Neural cell (in vitro differentiated cells): ENCODE data around the gene GFPT2. TPM values are rescaled to one million over a fixed set of nuclear protein-coding genes. Genes with fewer than 3 reads are reported as not detected.

Experiments
- H2AFZ ChIP-seq: fragments of 200-600, 300-800 bp; sonication (generic), shearing (Covaris generic); 2 replicates; pipeline ENCODE4 v1.6.0; 2014; ENCODE audit warnings: low read depth, mild to moderate bottlenecking, antibody characterized with exemption, low read length, moderate library complexity
- H3F3A ChIP-seq: fragments of 200-600 bp; shearing (Covaris generic); 2 replicates; pipeline ENCODE4 v1.6.1; 2016; ENCODE audit warnings: mild to moderate bottlenecking, moderate library complexity, mixed read lengths, antibody characterized with exemption, low read length; ENCODE audit not compliant: insufficient read depth, poor library complexity, severe bottlenecking
- H3K27ac ChIP-seq: fragments of 200-600, 300-800 bp; sonication (generic), shearing (Covaris generic); 2 replicates; pipeline ENCODE4 v1.5.1; 2014; ENCODE audit warnings: mild to moderate bottlenecking, low read length, moderate library complexity
- H3K27me3 ChIP-seq: fragments of 300-800, 200-600 bp; sonication (generic), shearing (Covaris generic); 2 replicates; pipeline ENCODE4 v1.6.0; 2014; ENCODE audit warnings: mild to moderate bottlenecking, low read depth, low read length, moderate library complexity; ENCODE audit not compliant: insufficient read depth
- H3K36me3 ChIP-seq: fragments of 300-800, 200-600 bp; sonication (generic), shearing (Covaris generic); 2 replicates; pipeline ENCODE4 v1.5.1; 2014; ENCODE audit warnings: mild to moderate bottlenecking, antibody characterized with exemption, low read length, moderate library complexity; ENCODE audit not compliant: insufficient read depth
- H3K4me2 ChIP-seq: fragments of 300-800, 200-600 bp; sonication (generic), shearing (Covaris generic); 2 replicates; pipeline ENCODE4 v1.6.0; 2014; ENCODE audit warnings: mild to moderate bottlenecking, low read length
- H3K4me3 ChIP-seq: fragments of 300-800, 200-600 bp; sonication (generic), shearing (Covaris generic); 2 replicates; pipeline ENCODE4 v1.5.1; 2014; ENCODE audit warnings: mild to moderate bottlenecking, low read length, moderate library complexity
- H3K79me2 ChIP-seq: fragments of 200-600 bp; shearing (Covaris generic); replicated peaks from 2 replicates; pipeline ENCODE4 v1.6.0; 2014; ENCODE audit warnings: mild to moderate bottlenecking, low read length, moderate library complexity; ENCODE audit not compliant: insufficient read depth
- H3K9ac ChIP-seq: fragments of 300-800, 200-600 bp; sonication (generic), shearing (Covaris generic); 2 replicates; pipeline ENCODE4 v1.6.1; 2016; ENCODE audit warnings: mild to moderate bottlenecking, low read length, mixed read lengths
- H3K9me2 ChIP-seq: fragments of 200-600 bp; shearing (Covaris generic); 2 replicates; pipeline ENCODE4 v1.6.1; 2016; ENCODE audit warnings: mild to moderate bottlenecking, low read length, mixed read lengths; ENCODE audit not compliant: insufficient read depth
- H3K9me3 ChIP-seq: fragments of 200-600, 300-800 bp; sonication (generic), shearing (Covaris generic); 2 replicates; pipeline ENCODE4 v1.6.1; 2016; ENCODE audit warnings: mild to moderate bottlenecking, mixed run types, low read length, moderate library complexity, mixed read lengths
- H4K20me1 ChIP-seq: fragments of 200-600 bp; shearing (Covaris generic); 2 replicates; pipeline ENCODE4 v1.6.1; 2016; ENCODE audit warnings: mild to moderate bottlenecking, mixed run types; ENCODE audit not compliant: insufficient read depth
- EP300 ChIP-seq: fragments of 450-650 bp; conservative IDR thresholded peaks from 2 replicates; pipeline ENCODE4 v1.6.1; 2014; ENCODE audit warnings: antibody characterized with exemption, mild to moderate bottlenecking, moderate library complexity; ENCODE audit not compliant: poor library complexity, severe bottlenecking
- EZH2 ChIP-seq: fragments of 200-600, 300-800 bp; shearing (Covaris generic), sonication (generic); IDR thresholded peaks from 2 replicates; pipeline ENCODE4 v1.6.1; 2014; ENCODE audit warnings: antibody characterized with exemption, low read length, borderline replicate concordance, mild to moderate bottlenecking; ENCODE audit not compliant: insufficient read depth, poor library complexity, severe bottlenecking
- MXI1 ChIP-seq: fragments of 450-650 bp; conservative IDR thresholded peaks from 2 replicates; pipeline ENCODE4 v1.6.1; 2014; ENCODE audit warnings: antibody characterized with exemption, mild to moderate bottlenecking; ENCODE audit not compliant: poor library complexity, severe bottlenecking
- POLR2AphosphoS5 ChIP-seq: IDR thresholded peaks from 2 replicates; pipeline ENCODE4 v1.6.1; 2012
- RAD21 ChIP-seq: fragments of 450-650 bp; conservative IDR thresholded peaks from 2 replicates; pipeline ENCODE4 v1.6.1; 2014; ENCODE audit warnings: antibody characterized with exemption, mild to moderate bottlenecking, moderate library complexity
- SMC3 ChIP-seq: fragments of 450-650 bp; conservative IDR thresholded peaks from 2 replicates; pipeline ENCODE4 v1.6.1; 2014; ENCODE audit warnings: antibody characterized with exemption, mild to moderate bottlenecking, moderate library complexity; ENCODE audit not compliant: poor library complexity
- TAF1 ChIP-seq: IDR thresholded peaks from 2 replicates; pipeline ENCODE4 v1.6.1; 2012; ENCODE audit warnings: low read depth
- polyA plus RNA-seq: library from polyadenylated mRNA; depleted of rRNA; stranded (reverse); fragments of >200 nt; gene quantifications from 2 replicates; pipeline ENCODE4 v1.2.3, GENCODE V29; 2014
- TF ChIP-seq, protein P1 (sequence below): IDR thresholded peaks from 2 replicates; pipeline ENCODE4 v1.6.1; 2012; ENCODE audit warnings: borderline replicate concordance
- TF ChIP-seq, protein P2 (sequence below): fragments of 450-650 bp; IDR thresholded peaks from 2 replicates; pipeline ENCODE4 v1.5.1; 2014; ENCODE audit warnings: antibody characterized with exemption, mild to moderate bottlenecking, moderate library complexity; ENCODE audit not compliant: poor library complexity, severe bottlenecking

The GFPT2 gene
- polyA plus RNA-seq, 1 donor from 2014 or later, result 9.2 TPM

DNA sequence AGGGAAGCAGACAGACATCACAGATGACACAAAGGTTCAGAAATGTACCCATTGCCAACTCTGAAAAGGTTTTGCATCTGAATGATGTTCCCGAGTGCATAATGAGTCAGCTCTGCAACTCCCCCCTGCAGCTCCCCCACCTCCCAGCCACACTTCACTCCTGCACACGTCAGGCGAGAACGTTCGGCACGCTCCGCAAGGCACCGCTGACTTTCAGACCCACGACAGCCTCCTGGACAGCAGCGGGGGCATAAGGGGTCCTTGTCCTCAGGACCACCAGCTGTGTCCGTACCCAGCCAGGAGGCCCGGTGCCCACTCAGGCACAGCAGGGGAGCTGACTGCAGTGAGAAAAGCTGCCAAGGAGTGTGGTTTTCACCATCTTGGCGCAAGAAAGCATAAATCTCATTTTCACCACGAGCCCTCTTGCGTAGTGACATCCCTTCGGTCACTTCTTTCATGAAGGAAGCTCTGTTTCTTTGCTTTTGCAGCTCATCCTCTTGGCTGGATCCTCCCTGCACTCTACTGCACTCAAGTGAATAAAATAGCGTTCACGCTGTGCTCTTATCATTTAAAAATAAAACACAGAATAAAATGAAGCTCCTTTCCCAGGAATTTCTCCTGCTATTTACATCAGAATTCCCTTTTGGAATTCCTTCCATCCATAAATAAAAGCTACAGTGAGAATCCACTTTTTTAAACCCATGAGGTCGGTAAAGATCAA is 9.9 kb downstream of the GFPT2 start:
- H3K4me3 ChIP-seq, result peak overlapping the region; percentile 53
- peak overlapping the region; percentile 19 for H3K4me2 ChIP-seq
- peak overlapping the region; percentile 1 for H3K27ac ChIP-seq
- no peaks in the 10 kb centered on the region for H3K79me2 ChIP-seq
- H3K36me3 ChIP-seq, result no peaks in the 10 kb centered on the region
- no peaks in the 10 kb centered on the region for H3K27me3 ChIP-seq
- no peak overlapping the region for H2AFZ ChIP-seq
- no peaks in the 10 kb centered on the region for H3K9me3 ChIP-seq
- H3K9ac ChIP-seq, result no peak overlapping the region
- H3F3A ChIP-seq, result no peaks in the 10 kb centered on the region
- no peaks in the 10 kb centered on the region for H3K9me2 ChIP-seq
- H4K20me1 ChIP-seq, result no peaks in the 10 kb centered on the region
- TF ChIP-seq, protein P1, sequence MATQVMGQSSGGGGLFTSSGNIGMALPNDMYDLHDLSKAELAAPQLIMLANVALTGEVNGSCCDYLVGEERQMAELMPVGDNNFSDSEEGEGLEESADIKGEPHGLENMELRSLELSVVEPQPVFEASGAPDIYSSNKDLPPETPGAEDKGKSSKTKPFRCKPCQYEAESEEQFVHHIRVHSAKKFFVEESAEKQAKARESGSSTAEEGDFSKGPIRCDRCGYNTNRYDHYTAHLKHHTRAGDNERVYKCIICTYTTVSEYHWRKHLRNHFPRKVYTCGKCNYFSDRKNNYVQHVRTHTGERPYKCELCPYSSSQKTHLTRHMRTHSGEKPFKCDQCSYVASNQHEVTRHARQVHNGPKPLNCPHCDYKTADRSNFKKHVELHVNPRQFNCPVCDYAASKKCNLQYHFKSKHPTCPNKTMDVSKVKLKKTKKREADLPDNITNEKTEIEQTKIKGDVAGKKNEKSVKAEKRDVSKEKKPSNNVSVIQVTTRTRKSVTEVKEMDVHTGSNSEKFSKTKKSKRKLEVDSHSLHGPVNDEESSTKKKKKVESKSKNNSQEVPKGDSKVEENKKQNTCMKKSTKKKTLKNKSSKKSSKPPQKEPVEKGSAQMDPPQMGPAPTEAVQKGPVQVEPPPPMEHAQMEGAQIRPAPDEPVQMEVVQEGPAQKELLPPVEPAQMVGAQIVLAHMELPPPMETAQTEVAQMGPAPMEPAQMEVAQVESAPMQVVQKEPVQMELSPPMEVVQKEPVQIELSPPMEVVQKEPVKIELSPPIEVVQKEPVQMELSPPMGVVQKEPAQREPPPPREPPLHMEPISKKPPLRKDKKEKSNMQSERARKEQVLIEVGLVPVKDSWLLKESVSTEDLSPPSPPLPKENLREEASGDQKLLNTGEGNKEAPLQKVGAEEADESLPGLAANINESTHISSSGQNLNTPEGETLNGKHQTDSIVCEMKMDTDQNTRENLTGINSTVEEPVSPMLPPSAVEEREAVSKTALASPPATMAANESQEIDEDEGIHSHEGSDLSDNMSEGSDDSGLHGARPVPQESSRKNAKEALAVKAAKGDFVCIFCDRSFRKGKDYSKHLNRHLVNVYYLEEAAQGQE, result peak; percentile 90
- no peak for TF ChIP-seq MXI1

DNA sequence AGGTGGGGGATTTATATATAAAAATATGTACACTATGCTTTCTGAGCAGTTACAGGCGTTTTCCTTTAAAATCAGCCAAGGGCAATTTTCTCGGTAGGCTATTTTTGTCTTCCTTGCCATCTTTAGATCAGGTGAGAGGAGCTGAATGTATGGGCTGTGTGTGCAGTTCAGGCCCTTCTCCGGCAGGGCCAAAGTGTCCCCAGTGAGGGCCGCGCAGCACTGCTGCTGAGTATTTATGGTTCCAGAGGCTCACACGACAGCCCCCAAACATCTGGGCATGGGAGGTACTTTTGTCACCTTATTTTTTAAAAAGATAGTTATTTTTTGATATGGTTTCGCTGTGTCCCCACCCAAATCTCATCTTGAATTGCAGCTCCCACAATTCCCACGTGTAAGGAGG is 11.5 kb downstream of the GFPT2 start:
- no peak overlapping the region for H3K27ac ChIP-seq
- no peak overlapping the region for H3K4me2 ChIP-seq
- no peaks in the 10 kb centered on the region for H3K79me2 ChIP-seq
- TF ChIP-seq TAF1 (no peak), EZH2 (no peak), MXI1 (no peak), EP300 (no peak), SMC3 (no peak), POLR2AphosphoS5 (no peak), RAD21 (no peak)
- TF ChIP-seq, protein P2, sequence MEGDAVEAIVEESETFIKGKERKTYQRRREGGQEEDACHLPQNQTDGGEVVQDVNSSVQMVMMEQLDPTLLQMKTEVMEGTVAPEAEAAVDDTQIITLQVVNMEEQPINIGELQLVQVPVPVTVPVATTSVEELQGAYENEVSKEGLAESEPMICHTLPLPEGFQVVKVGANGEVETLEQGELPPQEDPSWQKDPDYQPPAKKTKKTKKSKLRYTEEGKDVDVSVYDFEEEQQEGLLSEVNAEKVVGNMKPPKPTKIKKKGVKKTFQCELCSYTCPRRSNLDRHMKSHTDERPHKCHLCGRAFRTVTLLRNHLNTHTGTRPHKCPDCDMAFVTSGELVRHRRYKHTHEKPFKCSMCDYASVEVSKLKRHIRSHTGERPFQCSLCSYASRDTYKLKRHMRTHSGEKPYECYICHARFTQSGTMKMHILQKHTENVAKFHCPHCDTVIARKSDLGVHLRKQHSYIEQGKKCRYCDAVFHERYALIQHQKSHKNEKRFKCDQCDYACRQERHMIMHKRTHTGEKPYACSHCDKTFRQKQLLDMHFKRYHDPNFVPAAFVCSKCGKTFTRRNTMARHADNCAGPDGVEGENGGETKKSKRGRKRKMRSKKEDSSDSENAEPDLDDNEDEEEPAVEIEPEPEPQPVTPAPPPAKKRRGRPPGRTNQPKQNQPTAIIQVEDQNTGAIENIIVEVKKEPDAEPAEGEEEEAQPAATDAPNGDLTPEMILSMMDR, result no peak
- TF ChIP-seq, protein P1, result no peak
- H3F3A ChIP-seq, result no peaks in the 10 kb centered on the region
- no peaks in the 10 kb centered on the region for H3K9me2 ChIP-seq
- H2AFZ ChIP-seq, result no peak overlapping the region
- no peaks in the 10 kb centered on the region for H3K27me3 ChIP-seq
- no peaks in the 10 kb centered on the region for H4K20me1 ChIP-seq
- H3K9me3 ChIP-seq, result no peaks in the 10 kb centered on the region
- H3K9ac ChIP-seq, result no peak overlapping the region
- no peak overlapping the region for H3K4me3 ChIP-seq
- H3K36me3 ChIP-seq, result no peaks in the 10 kb centered on the region
